Mesothelial cell of epicardium (in vitro differentiated cells): ENCODE data around the gene TULP1. TPM values are rescaled to one million over a fixed set of nuclear protein-coding genes. Genes with fewer than 3 reads are reported as not detected.

ENCODE experiments used
- DNase-seq, 2 experiments: peaks; one replicate each; pipeline ENCODE4 v3.0.0; 2021; ENCODE audit warnings: low spot score in 2 of 2; ENCODE audit not compliant: unreplicated experiment in 2 of 2
- H3K27ac Mint-ChIP-seq: 2 replicates; pipeline ENCODE4 v1.8.0; 2021; ENCODE audit warnings: mixed read lengths
- H3K27me3 Mint-ChIP-seq: 2 replicates; pipeline ENCODE4 v1.8.0; 2021; ENCODE audit warnings: low read depth, mixed read lengths
- H3K36me3 Mint-ChIP-seq: 2 replicates; pipeline ENCODE4 v1.8.0; 2021; ENCODE audit warnings: mixed read lengths
- H3K4me1 Mint-ChIP-seq: 2 replicates; pipeline ENCODE4 v1.8.0; 2021; ENCODE audit warnings: mixed read lengths
- H3K4me3 Mint-ChIP-seq: 2 replicates; pipeline ENCODE4 v1.8.0; 2021; ENCODE audit warnings: mild to moderate bottlenecking, moderate library complexity, mixed read lengths
- H3K9me3 Mint-ChIP-seq: 2 replicates; pipeline ENCODE4 v1.8.0; 2021; ENCODE audit warnings: mixed read lengths
- total RNA-seq: library from RNA; stranded (reverse); gene quantifications from 3 replicates; pipeline ENCODE4 v1.2.1, GENCODE V29; 2021
- TF ChIP-seq, protein P1 (sequence below): fragments of 200-600 bp; sonication (generic); IDR thresholded peaks from one replicate; pipeline ENCODE4 v1.5.0; 2021; ENCODE audit warnings: antibody characterized with exemption; ENCODE audit not compliant: unreplicated experiment

Gene TULP1
- total RNA-seq, 1 donor from 2014 or later = 17.7 TPM

DNA sequence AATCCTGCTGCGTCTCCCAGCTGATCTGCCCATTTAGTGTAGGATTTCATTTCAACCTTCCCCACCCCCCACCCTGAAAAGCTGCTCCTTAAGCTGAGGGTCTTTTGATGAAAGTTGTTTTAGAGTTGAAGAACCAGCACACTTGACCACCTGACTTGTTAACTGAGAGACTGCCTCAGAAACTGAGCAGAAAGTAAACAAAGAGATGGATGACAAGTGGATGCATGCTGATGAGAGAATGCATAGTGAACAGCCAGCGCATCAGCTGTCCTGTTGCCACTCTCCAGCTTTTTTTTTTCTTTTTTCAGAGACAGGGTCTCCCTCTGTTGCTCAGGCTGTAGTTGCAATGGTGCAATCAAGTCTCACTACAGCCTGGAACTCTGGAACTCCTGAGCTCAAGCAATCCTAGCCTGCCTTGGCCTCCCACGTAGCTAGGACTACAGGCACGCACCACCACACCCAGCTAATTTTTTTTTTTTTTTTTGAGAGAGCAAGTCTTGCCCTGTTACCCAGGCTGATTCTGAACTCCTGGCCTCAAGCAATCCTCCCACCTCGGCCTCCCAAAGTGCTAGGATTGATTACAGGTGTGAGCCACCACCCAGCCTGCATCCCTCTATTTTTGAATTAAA, 35.0 kb downstream of the TULP1 start:
- H3K27me3 Mint-ChIP-seq = no peaks in the 10 kb centered on the region
- no peak for DNase-seq
- H3K4me1 Mint-ChIP-seq = peaks cover 13% of the 10 kb centered on the region
- no peak overlapping the region for H3K4me3 Mint-ChIP-seq
- H3K9me3 Mint-ChIP-seq = no peaks in the 10 kb centered on the region
- peaks cover 12% of the 10 kb centered on the region for H3K36me3 Mint-ChIP-seq
- no peak overlapping the region for H3K27ac Mint-ChIP-seq
- TF ChIP-seq, protein P1, sequence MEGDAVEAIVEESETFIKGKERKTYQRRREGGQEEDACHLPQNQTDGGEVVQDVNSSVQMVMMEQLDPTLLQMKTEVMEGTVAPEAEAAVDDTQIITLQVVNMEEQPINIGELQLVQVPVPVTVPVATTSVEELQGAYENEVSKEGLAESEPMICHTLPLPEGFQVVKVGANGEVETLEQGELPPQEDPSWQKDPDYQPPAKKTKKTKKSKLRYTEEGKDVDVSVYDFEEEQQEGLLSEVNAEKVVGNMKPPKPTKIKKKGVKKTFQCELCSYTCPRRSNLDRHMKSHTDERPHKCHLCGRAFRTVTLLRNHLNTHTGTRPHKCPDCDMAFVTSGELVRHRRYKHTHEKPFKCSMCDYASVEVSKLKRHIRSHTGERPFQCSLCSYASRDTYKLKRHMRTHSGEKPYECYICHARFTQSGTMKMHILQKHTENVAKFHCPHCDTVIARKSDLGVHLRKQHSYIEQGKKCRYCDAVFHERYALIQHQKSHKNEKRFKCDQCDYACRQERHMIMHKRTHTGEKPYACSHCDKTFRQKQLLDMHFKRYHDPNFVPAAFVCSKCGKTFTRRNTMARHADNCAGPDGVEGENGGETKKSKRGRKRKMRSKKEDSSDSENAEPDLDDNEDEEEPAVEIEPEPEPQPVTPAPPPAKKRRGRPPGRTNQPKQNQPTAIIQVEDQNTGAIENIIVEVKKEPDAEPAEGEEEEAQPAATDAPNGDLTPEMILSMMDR = no peak

DNA sequence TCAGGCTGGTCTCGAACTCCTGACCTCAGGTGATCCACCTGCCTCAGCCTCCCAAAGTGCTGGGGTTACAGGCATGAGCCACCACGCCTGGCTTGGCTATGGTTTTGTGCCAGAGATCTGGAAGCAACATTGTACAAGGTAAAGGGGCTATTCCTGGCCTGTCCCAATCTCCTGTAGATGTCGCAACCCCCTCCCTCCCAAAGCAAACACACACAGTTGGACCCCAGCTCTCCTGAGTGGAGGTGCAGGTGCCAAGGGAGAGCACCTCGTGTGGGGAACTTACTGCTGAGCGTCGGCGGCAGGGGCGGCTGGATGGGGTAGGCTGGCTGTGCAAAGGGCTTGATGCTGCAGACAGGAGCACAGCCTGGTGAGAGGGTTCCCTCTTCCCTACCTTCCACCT, 35.7 kb downstream of the TULP1 start:
- Mint-ChIP-seq H3K4me1 (peaks cover 17% of the 10 kb centered on the region), H3K4me3 (no peak overlapping the region), H3K36me3 (peaks cover 14% of the 10 kb centered on the region), H3K9me3 (no peaks in the 10 kb centered on the region), H3K27ac (no peak overlapping the region), H3K27me3 (no peaks in the 10 kb centered on the region)
- TF ChIP-seq, protein P1 = no peak
- DNase-seq = no peak

DNA sequence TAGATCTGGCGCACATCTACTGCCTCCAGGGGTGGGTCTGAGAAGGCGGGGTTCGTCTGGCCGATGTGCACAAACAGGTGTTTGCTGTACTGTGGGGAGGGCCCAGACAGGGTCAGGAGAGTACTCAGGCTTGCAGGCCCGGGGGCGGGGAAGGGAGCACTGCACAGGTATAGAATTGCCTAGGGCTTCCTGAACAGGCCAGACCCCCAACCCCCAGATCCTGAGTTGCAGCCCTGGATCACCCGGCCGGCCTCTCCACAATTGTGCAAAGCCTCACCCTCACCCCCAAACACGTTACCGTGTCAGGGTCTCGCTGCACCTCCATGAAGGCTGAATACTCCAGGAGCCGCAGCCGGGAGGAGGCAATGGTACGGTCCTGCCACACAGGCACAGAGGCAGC, 36.7 kb downstream of the TULP1 start:
- Mint-ChIP-seq H3K4me3 (no peak overlapping the region), H3K27me3 (no peaks in the 10 kb centered on the region), H3K36me3 (peaks cover 16% of the 10 kb centered on the region), H3K4me1 (peaks cover 22% of the 10 kb centered on the region), H3K9me3 (no peaks in the 10 kb centered on the region), H3K27ac (peak overlapping the region; percentile 30)
- DNase-seq = no peak
- TF ChIP-seq, protein P1 = no peak

DNA sequence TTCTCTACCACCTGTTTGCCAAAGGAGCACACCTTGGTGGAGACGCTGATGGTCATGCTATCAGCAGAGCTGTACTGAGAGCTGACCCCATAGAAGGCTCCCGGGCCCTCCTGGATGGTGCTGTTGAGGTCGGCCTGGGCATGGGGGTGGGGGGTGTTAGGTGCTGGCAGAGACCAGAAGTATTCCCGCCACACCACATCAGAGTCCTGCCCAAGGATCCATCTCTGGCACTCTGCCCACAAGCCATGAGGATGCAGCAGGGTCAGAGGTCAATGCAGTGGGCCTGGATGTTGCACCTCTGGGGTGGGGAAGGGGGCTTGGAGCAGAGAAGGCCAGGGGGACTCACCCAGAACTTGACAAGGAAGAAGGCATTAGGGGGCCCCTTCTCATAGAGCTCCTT, 37.1 kb downstream of the TULP1 start:
- Mint-ChIP-seq H3K4me1 (peaks cover 26% of the 10 kb centered on the region), H3K4me3 (no peak overlapping the region), H3K27me3 (no peaks in the 10 kb centered on the region), H3K27ac (peak overlapping the region; percentile 30), H3K36me3 (peaks cover 19% of the 10 kb centered on the region), H3K9me3 (no peaks in the 10 kb centered on the region)
- TF ChIP-seq, protein P1 = no peak
- DNase-seq = no peak

DNA sequence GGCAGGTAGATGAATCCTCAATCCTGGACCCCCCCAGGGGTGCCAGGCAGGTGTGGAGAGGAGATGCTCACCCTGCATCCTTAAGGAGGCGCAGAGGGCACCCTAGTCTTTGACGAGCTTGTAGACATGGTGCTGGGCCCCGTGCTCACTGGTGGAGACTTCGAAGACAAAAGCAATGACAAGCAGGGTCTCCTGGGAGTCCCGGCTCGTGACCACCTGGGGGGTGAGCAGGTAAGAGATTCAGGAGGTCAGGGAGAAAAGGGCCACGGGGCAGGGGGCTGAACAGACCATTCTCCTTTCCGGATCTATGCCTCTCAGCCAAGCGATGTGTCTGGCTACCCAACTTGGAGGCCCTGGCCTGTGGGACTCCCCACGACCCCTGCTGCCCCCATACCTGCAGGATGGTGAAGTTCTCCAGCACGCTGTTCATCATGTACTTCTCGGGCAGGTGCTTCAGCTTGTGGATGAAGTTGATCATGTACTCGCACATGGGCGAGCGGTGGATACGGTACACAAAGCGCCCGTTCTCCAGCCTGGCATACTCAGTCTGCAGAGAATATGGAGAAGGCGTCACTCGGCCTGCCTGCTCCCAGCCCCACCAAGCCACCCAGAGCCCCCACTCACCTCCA, 37.6 kb downstream of the TULP1 start:
- Mint-ChIP-seq H3K36me3 (peaks cover 21% of the 10 kb centered on the region), H3K4me1 (peaks cover 31% of the 10 kb centered on the region), H3K4me3 (no peak overlapping the region), H3K27ac (peak overlapping the region; percentile 77), H3K9me3 (no peaks in the 10 kb centered on the region), H3K27me3 (no peaks in the 10 kb centered on the region)
- DNase-seq = no peak
- TF ChIP-seq, protein P1 = no peak
